SW 1271 (cell line): ENCODE measurements around the gene BOD1.

Experiments
- DNase-seq, 2 experiments: peaks; one replicate each; lab custom pipeline; 2025; lab: John Stamatoyannopoulos, UW

BOD1 gene

DNA sequence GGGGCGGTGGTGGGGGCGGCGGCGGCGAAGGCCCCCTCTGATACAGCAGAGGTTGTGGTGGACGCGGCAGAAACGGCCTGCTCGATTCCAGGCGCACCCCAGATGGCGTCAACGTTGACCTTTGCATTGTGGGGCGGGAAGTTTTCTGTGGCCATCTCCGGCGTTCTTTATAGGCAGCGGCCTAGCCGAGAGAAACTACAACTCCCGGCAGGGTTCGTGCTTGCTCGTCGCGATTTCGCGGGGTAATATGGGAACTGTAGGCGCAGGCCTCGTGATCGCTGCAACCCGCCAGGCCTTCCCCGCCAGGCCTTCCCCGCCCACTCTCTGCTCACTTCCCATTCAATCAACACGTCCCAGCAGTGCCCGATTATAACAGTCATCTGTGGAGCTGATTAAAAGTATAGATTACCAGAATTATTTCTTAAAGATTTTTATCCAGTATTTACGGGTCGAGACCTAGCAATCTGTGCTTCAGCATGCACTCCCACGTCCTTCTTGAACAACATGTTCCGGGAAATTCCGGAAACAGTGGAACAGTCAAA, at the start of gene BOD1:
BOD1 (minus strand) TSS at position 74 of the 542 bp plus-strand sequence. CDS start 214 bp downstream, outside the sequence.
- peak; percentile 96 to 99 for DNase-seq

DNA sequence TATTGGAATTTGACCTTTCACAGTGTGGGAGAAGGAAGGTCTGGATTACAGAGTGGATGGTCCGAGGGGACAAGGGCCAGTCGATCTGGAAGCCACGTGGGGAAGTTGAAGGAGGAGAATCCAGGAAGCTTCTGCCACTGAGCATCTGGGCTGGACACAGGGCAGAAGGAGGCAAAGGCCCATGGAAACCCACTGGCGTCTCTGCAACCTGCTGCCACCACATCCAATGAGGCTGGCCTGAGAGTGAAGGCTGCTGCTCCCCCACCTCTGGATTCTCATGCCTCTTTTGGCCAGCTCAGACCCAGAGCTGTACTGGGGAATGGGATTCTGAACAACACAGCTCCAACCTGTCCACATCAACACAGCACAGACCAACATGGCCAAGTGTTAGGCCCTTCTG, 48.9 kb upstream of the BOD1 start:
- DNase-seq, result no peak

DNA sequence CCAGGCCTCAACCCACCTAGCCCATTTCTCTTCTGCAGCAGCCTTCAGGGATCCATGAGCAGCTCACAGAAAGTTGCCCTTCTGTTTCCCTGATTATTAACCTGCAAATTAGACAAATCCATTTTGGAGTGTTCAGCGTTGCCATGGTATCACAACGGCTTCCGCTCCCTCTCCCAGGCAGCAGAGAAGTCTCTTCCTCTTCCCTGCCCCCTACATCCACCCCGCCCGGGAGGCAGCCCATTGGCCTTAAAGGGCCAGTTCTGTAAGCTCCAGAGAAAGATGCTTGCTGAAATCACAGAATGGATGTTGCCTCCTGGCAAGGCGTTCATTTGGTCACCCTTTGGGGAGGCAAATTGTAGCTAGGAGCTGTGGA, 47.7 kb upstream of the BOD1 start:
- DNase-seq, result no peak

DNA sequence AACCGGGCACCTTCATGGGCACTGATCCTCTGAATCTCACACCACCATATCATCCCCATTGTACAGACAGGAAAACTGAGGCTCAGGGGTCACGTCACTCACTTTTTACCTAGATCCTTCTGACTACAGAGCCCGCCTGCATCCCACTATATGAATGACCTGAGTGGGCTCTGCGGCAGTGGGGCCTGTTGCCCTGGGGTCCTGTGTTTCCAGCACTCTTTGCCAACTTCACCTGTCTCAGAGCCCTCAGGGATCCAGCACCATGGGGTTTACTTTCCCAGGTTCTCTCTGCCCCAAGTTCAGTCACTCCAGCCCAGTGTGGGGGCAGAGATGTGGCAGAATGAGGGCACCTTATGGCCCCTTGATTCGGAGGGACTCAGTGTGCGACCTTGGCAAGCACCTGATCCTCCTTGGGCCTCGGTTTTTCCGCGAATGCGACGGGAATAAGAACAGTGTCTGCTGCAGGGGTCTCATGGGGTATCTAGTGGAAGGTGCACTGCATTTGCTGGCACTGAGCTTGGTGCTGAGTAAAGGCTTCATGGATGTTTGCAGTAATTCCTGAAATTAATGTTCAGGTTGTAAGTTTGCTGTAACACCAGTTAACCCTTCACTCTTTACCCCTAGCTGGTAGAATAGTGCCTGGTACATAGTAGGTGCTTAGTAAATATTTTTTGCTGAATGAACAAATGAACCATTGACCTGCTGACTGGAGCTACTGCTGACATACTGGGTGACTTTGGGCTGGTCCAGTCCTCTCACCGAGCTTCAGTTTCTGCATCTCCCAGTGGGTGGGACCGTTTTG, 47.1 kb upstream of the BOD1 start:
- no peak for DNase-seq

DNA sequence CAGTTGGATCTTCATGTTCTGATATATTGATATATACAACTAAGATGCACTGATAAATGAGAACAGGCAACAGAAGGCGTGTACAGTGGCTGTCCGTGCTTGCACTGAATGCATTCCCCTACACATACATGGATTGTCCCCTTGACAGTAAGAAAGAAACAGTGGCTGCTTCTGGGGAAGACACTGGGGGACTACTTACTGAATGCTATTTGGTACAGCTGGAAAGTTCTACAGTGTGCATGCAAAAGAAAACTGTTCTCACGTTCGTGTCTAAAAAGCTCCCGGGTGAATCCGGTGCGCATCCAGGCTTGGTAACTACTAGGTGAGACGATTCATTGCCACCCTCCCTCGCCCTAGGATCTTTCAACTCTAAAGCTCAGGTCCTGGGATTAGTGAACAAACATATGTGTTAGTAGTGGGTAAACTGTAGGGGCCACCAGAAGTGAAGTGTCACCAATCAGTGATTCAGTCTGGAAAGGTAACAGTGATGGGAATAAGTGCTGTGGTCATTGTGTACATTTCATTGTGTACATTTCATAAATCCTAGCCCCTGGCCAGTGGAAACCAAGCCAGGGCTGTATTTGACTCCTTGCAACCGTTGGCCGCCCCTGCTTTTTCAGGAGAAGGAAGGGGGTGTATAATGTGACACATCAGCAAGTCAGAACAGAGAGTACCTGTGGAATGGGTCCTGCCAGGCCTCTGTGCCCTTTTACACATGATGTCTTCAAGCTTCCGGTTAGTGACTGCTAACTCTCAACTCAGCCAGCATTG, 46.3 kb upstream of the BOD1 start:
- no peak for DNase-seq

DNA sequence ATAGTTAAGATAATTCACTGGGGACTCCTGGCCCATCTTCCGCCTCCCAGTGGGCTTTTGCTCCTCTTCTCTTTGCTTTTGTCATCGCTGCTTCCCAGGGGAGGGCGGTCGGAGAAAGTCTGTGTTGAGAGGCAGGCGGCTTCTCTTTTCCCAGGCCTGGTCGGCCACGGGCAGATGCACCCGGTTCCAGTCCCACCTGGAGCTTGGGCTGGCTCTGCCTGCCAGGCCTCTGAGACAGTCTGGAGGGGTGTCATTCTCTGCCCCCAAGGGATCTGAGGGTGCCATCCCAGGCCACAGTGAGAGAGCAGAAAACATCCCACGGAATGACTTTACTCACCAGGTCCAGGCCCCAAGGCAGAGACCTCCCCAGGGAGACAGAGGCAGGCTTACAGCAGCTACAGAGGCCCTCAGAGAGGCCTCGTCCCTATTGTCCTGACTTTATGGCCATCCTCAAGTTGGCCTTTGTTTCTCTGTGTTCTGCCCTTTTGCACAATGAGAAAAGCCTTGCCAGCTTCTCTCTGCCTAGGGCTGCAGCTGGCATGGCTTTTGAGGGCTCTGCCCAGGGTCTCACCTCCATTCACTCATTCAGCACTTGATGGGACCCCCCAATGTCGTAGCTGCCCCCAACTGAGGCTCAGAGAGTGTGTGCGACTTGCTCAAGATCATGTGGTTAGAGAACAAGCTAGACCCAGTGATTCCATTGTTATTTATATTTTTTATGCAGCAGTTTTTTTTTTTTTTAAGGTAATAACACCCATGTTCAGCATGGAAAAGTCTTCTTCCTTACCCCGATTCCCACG, 44.2 kb upstream of the BOD1 start:
- no peak for DNase-seq

DNA sequence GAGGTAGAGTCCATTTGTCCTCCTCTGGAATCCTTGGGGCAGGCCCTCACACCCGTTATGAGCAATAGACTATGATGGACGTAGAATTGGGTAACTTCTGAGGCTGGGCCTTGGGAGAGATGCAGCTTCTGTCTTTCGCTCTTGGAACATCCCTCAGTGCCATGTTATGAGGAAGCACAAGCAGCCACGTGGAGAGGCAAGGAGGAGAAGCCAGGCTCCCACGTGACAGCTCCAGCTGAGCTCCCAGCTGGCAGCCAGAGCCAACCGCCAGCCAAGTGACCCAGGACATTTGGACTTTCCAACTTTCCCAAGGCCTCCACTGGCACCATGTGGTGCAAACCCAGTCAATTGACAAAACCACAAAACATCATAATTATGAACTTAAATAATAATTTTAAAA, 43.0 kb upstream of the BOD1 start:
- DNase-seq, result no peak

DNA sequence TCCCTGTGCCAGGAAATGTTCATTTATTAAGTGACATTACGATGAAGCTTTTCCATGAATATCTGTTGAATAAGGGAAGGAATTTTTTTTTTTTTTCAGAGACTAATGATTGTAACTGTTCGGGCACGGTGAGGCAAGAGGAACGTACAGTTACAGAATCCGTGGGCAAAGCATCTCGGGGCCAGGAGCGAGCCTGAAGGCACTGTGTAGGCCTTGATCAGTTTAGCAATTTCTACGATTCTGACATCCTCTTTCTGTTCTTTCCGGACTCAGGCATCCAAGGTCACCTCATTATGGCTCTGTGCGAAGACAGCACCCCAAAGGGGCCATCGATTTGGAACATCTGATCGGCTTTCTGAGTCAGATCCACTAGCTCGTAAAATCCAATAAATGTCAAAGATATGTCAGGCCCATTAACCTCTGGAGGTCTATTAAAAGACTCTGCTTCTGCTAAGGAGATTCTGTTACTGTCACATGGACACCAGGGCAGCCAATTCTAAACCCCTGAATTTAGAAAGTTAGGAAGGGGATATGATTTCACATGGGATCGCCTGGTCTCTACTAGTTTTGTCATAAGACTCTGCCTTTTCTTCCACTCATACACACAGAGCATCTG, 41.4 kb upstream of the BOD1 start:
- no peak for DNase-seq

DNA sequence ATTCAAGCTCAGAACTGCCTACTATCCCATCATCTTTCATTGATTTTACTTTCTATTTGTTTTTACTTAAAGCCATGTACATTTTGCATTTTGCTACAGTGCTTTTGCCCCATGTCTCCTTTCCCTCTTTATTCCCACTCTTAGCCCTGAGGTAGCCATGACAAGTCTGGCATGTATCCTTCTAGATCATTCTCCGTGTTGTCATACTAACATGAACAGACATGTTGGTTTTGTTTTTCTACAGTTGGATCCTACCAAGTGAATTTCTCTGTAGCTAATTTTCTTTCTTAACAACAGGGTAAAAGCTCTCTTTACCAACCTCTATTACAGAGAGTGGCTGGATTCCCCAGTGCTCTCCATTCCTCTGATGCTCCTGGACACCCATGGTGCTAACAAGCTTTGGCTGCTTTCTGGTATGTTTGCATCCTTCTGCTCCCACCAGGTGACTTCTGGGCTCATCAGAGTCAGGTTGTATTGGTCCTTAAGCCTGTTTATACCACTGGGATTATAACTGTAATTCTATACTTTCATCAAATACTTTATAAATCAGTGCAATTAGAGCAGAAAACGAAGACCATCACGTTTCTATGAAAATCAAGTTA, 38.8 kb upstream of the BOD1 start:
- DNase-seq, result no peak

DNA sequence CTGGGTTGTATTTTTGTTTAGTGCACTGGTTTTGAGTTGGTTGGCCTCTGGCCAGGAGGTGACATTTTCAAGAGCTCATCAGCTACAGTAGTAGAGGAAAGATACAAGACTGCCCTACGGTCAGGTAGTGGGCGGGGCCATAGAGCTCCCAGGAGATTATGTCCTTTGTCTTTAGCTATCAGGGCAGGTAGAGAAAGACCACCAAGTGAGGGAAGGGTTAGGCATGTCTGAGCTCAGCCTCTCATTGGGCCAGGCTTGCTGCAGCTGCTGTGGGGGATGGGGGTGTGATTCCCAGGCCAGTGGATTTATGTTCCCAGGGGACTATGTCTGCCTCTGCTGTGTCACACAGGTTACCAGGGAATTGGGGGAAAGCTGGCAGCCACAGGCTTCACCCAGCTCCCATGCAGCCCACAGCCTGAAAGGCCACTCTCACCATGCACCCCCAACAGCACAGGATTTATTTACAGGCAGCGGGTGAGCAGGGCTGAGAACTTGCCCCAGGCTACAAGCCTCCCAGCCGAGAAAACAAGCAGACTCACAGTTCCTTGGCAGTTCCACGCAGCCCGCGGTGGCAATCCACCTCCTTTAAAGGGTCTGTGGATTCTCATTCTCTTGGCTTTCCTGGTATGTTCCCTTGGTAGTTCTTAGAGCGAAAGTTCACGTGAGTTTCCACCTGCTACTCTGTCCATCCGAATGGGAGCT, 37.5 kb upstream of the BOD1 start:
- DNase-seq, result no peak

DNA sequence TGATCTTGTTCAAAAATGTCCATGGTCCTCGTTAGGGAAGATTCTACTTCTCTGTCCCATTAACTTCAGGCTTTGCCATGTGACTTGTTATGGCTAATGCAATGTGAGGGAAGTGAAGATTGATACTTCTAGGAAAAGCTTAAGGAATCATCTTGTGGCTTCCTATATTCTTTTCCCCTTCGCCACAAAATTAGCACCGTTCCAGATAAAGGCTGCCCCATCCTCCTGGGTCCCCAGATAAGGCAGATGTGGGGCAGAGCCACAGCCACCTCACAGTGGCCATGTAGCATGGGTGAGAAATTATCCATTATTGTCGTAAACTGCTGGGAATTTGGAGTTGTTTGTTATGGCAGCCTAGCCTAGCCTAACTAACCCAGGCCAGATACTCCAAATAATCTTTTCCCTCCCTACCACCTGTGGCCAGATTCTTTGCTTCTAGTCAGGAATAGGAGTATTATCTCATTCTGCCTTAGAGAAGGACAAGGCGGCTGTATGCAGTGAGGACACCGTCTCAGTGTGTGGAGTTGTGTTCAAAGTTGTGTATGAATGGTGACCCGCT, 31.9 kb upstream of the BOD1 start:
- DNase-seq, result no peak

DNA sequence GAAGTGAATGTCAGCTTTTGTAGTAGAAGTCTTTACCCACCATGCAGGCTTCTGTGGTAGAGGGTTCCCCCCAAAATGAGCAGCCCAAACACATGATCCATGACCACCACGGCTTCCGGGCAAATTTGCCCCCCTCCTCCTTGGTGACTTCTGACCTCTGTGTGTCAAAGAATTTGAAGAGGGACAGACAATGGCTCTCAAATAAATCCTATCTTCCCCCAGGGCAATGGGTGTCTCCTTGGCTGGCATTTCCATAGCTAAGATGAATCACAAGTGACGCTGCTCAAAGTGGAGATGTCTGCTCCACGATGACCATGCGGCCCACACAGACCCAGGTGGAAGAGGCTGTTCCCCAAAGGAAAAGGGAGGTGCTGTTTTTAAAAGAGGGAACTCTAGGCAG, 30.2 kb upstream of the BOD1 start:
- no peak for DNase-seq

DNA sequence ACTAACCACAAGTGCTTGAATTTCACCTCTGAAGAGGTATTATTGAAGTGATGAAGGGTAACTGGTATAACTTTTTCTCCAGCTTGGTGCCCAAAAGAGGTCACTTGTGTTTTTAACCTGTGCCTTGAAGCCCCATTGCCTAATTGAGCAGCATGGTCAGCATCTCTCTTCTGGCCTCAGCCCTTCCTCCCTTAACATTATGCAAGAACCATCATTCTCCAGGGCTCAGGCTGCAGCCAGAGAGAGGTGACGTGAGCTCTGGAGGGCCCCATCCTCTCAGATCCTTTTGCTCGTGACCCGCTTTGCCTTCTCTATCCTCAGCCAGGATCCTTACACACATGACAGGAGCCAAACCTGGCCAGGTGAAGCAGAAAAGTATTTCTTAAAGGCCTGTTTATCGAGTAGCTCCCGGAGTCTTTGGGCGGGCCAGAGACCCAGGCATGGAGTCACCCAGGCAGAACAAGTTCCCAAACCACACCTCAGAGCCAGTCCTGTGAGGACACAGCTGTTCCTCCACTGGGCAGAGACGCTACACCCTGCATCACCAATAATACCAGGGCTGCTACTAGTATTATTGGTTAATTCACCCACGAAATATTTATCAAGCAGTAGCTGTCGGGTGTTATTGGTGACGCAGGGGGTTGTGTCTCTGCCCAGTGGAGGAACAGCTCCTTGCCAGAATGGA, 29.6 kb upstream of the BOD1 start:
- DNase-seq, result no peak

DNA sequence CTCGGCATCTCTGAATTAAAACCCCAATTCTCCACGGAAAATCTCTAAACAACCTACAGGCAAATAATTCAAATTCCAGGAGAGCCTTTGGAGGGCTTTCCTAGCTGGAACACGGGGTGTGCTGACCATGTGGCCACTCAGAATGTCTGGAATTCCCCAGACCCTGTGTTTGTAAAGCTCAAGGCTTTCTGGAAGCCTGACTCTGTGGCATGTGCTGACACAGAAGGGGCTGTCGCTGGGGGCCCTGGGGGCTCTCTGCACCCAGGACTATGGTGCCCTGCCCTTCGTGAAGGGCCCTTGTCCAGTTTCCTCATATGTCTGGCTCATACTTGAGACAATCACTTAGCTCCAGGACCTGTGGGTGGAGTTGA, 29.0 kb upstream of the BOD1 start:
- no peak for DNase-seq

DNA sequence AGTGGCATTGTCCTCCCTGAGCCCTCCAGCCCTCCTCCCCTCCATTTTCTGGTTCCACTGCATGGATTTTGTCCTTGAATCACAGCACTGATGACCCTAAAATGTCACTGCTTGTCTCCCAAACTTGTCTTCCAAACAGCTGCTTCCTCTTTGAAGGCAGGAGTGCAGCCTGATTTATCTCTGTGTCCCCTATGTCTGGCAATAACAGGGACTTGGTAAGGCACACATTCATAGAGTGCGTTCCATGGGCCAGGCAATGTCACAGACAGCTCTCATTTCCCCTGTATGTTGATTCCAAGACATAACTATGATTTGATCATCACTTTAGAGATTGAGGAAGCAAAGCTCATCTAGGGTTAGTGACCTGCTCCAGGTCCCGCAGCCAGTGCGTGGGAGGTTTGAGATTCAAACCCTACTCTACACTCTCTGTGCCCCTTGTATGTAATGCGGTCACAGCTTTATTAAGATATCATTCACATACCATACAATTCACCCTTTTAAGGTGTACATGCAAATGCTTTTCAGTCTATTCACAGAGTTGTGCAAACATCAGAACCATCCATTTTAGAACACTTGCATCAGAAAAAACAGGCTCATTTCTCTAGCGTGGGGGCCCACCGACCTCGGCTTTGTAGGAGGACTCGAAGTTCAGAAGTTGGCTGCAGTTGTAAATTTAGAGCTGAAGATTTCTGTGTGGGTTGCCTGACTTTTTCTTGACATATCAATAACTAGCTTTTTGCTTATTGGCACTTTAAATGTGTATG, 28.4 kb upstream of the BOD1 start:
- no peak for DNase-seq

DNA sequence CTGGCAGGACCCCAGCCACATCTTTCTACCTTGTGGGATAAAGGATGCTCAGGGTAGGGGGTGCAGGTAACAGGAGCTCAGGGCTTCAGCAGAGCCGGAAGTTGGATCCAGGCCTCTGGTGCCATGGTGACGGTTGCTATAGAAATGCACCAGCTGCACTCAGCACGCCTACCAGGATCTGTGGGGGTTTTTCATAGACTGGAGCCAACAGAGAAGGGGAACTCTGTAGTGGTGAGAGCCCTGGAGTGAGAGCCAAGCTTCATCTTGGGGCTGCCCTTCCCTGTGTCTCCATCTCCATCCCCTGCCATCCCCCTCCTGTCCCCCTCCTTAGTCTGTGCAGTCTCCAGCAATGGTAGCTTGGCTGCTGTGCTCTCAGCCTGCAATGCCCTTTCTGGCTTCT, 27.5 kb upstream of the BOD1 start:
- no peak for DNase-seq

DNA sequence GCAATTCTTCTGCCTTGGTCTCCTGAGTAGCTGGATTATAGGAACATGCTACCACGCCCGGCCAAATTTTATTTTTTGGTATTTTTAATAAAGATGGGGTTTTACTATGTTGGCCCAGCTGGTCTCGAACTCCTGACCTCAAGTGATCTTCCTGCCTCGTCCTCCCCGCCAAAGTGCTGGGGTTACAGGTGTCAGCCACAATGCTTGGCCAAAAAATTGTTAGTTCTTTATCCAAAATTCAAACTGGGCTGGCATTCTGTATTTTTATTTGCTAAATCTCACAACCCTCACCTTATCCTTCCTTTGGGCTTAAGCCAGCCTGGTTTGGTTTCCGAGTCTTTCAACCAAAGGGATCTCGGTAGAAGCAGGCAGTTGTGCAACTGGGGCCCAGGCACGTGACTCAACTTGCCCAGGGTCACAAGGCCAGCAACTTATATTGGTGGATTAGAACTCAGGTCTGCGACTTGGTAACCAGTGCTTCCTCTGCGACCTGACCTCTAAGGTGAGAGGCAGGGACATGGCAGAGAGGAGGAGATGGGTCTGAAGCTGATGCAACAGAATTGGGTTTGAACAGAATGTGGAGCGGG, 26.5 kb upstream of the BOD1 start:
- DNase-seq, result no peak

DNA sequence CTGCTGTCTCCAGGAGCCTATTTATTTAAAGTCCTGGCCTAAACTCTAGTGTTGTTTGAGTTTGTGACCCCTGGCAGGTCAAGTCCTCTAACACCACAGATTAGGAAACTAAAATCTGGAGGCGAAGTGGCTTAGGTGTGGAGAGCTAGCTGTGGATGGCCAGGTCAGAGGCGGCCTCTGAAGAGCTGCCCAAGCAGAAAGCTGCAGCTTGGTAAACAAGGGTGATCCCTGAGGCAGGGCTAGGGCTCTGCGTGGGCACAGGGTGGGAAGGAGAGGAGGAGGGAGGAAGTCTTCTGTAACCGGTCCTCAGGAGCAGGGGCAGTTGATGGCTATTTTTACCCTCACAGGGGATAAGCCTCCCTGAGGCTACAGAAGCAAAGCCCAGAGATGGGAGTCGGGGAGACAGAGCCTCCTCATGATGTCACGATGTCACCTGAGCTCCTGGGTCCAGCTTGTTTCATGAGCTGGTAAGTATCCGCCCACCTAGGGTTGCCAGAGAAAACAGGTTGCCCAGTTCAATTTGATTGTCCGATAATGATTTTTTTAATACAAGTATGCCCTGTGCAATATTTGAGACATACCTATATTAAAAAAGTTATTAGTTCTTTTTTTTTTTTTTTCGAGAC, 25.9 kb upstream of the BOD1 start:
- no peak for DNase-seq
